Neutrophil (primary cell): ENCODE data around the gene UBE2O.

Experiments used
- H3K27ac ChIP-seq: fragments of 200-600 bp; sonication (generic); 2 replicates; pipeline ENCODE4 v1.5.1; 2016; ENCODE audit warnings: mild to moderate bottlenecking, moderate library complexity
- H3K27me3 ChIP-seq: fragments of 200-600 bp; sonication (generic); 2 replicates; pipeline ENCODE4 v1.6.0; 2016; ENCODE audit warnings: mild to moderate bottlenecking
- H3K36me3 ChIP-seq: fragments of 200-600 bp; sonication (generic); 2 replicates; pipeline ENCODE4 v1.5.1; 2017
- H3K4me1 ChIP-seq, 2 experiments: fragments of 200-600 bp in 1 of 2; sonication (generic) in 1 of 2; 1 replicate in 1 of 2; 2 replicates in 1 of 2; pipeline versions ENCODE4 v1.5.1 to v1.6.1; 2013 to 2016; ENCODE audit warnings: low read depth in 1 of 2, low read length in 1 of 2, mild to moderate bottlenecking in 1 of 2, moderate library complexity in 1 of 2; ENCODE audit not compliant: control insufficient read depth in 1 of 2, insufficient read depth in 1 of 2
- H3K4me3 ChIP-seq, 2 experiments: fragments of 200-600 bp in 1 of 2; sonication (generic) in 1 of 2; 1 replicate in 1 of 2; 2 replicates in 1 of 2; pipeline ENCODE4 v1.5.1; 2013 to 2016; ENCODE audit warnings: low read depth in 1 of 2, low read length in 1 of 2, mild to moderate bottlenecking in 1 of 2, moderate library complexity in 1 of 2
- H3K9me3 ChIP-seq: fragments of 200-600 bp; sonication (generic); 2 replicates; pipeline ENCODE4 v1.5.1; 2016
- CTCF ChIP-seq: fragments of 200-600 bp; sonication (generic); IDR thresholded peaks from 2 replicates; pipeline ENCODE4 v1.5.1; 2016; ENCODE audit warnings: antibody characterized with exemption

The UBE2O gene

GRCh38 chr17:76468634-76469010 lies 15.7 kb upstream of the UBE2O start:
- Histone ChIP-seq H3K27me3 (no peaks in the 10 kb centered on the region), H3K4me1 (no peaks in the 10 kb centered on the region), H3K9me3 (no peaks in the 10 kb centered on the region), H3K4me3 (no peak overlapping the region), H3K27ac (no peak overlapping the region), H3K36me3 (peaks cover 52% of the 10 kb centered on the region)
- TF ChIP-seq CTCF: no peak

- Histone ChIP-seq H3K4me3 (no peak overlapping the region), H3K4me1 (no peaks in the 10 kb centered on the region), H3K36me3 (peaks cover 46% of the 10 kb centered on the region), H3K27me3 (no peaks in the 10 kb centered on the region), H3K9me3 (no peaks in the 10 kb centered on the region), H3K27ac (no peak overlapping the region)
- TF ChIP-seq CTCF: no peak
These were observed 15.1 kb upstream of the UBE2O start for GRCh38 chr17:76467809-76468633.

- no peaks in the 10 kb centered on the region for H3K9me3 ChIP-seq
- TF ChIP-seq CTCF: no peak
- H3K4me3 ChIP-seq: no peak within 1 kb of the TSS
- H3K27ac ChIP-seq: no peak within 1 kb of the TSS
- peaks cover 39% of the 10 kb centered on the region for H3K36me3 ChIP-seq
- H3K4me1 ChIP-seq: no peaks in the 10 kb centered on the region
- H3K27me3 ChIP-seq: no peaks in the 10 kb centered on the region
These were observed 14.4 kb upstream of the UBE2O start, which contains the start of gene AANAT for GRCh38 chr17:76467366-76467765. TSS of gene AANAT (plus strand) at chr17:76467603. CDS start at chr17:76468747, 1,144 bp downstream.

- no peaks in the 10 kb centered on the region for H3K27me3 ChIP-seq
- no peak overlapping the region for H3K4me3 ChIP-seq
- H3K27ac ChIP-seq: no peak overlapping the region
- H3K9me3 ChIP-seq: no peaks in the 10 kb centered on the region
- no peak for TF ChIP-seq CTCF
- H3K4me1 ChIP-seq: no peaks in the 10 kb centered on the region
- peaks cover 33% of the 10 kb centered on the region for H3K36me3 ChIP-seq
These were observed 13.8 kb upstream of the UBE2O start for GRCh38 chr17:76466775-76467130.

- no peak overlapping the region for H3K27ac ChIP-seq
- TF ChIP-seq CTCF: no peak
- no peaks in the 10 kb centered on the region for H3K27me3 ChIP-seq
- H3K4me3 ChIP-seq: no peak overlapping the region
- no peaks in the 10 kb centered on the region for H3K9me3 ChIP-seq
- no peaks in the 10 kb centered on the region for H3K36me3 ChIP-seq
- H3K4me1 ChIP-seq: no peaks in the 10 kb centered on the region
These were observed 9.8 kb upstream of the UBE2O start for GRCh38 chr17:76462556-76463290.
